HG03139 (cell line): Measurements from ENCODE around the gene TAS2R8.

Experiments used
- ATAC-seq: cut with Tn5 transposase; IDR thresholded peaks from one replicate; pipeline ENCODE4 v1.9.1; 2021; ENCODE audit not compliant: unreplicated experiment

The TAS2R8 gene

DNA sequence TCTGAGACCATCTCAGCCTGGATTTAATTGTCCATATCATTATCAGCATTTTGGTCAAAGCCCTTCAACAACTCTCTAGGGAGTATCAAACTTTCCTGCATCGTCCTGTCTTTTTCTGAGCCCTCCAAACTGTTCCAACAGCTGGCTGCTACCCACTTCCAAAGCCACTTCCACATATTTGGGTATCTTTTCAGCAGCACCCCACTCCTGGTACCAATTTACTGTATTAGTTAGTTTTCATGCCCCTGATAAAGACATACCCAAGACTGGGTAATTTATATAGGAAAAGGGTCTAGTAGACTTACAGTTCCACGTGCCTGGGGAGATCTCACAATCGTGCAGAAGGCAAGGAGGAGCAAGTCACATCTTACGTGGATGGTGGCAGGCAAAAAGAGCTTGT is 50.9 kb downstream of the TAS2R8 start:
- ATAC-seq, result no peak
